GM13976 (cell line): ENCODE measurements around the gene PTGER2.

Experiments used
- DNase-seq: peaks from one replicate; pipeline ENCODE4 v3.0.0; 2012; ENCODE audit warnings: low spot score
- CTCF ChIP-seq: IDR thresholded peaks from 2 replicates; pipeline ENCODE4 v1.5.1; 2012; ENCODE audit warnings: borderline replicate concordance, mild to moderate bottlenecking; ENCODE audit not compliant: insufficient read depth; ENCODE audit errors: extremely low read depth, missing control alignments, control extremely low read depth
- in situ Hi-C: fragments of 300-500 bp; cut with MboI; formaldehyde crosslinking; loops from one replicate; pipeline ENCODE4 v1.12.0; 2022; ENCODE audit warnings: low sequenced_read_pairs, mixed read lengths, inconsistent platforms; ENCODE audit not compliant: unreplicated experiment

The PTGER2 gene

GRCh38 chr14:52333823-52334657 lies 19.9 kb downstream of the PTGER2 start:
- no peak for DNase-seq
- TF ChIP-seq CTCF: no peak

DNA sequence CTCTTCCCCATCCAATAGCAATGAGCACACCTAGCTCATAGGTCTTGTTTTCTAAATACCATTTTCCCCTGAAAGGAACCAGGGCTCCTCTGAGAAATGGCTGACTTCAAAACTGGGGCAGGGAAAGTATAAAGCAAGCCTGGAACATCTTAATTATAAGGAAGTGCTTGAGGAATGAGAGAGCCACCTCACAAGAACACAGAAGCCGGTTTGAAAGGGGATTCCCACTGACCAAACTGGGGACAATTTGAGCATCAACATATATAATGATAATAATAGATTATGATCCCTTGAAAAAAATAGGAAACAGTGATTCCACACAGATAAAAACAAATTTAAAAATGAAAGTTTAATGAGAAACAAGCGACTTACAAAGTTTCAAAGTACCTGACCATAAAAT lies 22.1 kb downstream of the PTGER2 start:
- no peak for DNase-seq
- TF ChIP-seq CTCF: no peak
- in situ Hi-C loops: no loop called here

More at GRCh38 chr14:52333823-52334657, 19.9 kb downstream of the PTGER2 start:
- in situ Hi-C loops: no loop called here

DNA sequence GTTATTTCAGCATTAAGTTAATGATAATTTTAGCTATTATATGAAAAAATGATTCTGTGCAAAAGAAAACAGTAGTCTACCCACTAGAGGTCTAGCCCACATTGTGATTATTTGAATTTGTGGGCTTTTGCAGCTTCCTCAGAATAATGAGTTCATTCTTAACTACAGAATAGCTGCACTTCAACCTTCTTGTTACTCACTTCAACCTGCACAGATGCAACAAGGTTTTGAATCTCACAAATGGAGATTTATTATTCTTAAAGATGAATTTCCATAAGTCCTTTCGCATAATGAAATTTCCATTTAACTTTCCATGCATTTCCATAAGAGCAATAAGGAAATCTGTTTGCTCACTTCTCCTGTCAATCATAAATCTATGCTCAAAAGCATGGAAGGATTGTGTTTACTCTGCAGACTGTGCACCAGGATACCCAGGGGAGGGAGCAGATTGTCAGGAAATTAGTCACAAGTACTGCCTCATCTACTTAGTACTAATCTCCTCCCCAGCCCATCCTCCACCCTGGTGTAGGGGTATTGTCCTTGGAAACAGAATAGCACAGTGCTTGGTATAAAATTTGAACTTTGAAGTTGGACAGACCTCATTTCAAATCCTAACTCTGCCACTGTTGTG lies 24.1 kb downstream of the PTGER2 start:
- DNase-seq: no peak
- TF ChIP-seq CTCF: no peak
- in situ Hi-C loops: no loop called here

DNA sequence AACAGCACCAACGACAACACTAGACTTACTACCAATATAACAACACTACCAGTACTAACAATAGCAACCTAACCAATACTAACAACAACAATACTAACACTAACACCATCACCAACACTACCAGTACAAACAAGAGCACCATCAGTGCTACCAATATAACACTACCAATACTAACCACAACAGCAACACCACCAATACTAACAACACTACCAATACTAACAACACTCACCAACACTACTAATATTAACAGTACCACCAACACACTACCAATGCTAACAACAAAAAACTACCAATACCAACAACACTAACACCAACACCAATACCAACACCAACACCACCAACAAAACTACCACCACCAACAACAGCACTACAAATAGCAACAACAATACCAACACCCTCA lies 25.1 kb downstream of the PTGER2 start:
- TF ChIP-seq CTCF: no peak
- in situ Hi-C loops: no loop called here
- DNase-seq: no peak

DNA sequence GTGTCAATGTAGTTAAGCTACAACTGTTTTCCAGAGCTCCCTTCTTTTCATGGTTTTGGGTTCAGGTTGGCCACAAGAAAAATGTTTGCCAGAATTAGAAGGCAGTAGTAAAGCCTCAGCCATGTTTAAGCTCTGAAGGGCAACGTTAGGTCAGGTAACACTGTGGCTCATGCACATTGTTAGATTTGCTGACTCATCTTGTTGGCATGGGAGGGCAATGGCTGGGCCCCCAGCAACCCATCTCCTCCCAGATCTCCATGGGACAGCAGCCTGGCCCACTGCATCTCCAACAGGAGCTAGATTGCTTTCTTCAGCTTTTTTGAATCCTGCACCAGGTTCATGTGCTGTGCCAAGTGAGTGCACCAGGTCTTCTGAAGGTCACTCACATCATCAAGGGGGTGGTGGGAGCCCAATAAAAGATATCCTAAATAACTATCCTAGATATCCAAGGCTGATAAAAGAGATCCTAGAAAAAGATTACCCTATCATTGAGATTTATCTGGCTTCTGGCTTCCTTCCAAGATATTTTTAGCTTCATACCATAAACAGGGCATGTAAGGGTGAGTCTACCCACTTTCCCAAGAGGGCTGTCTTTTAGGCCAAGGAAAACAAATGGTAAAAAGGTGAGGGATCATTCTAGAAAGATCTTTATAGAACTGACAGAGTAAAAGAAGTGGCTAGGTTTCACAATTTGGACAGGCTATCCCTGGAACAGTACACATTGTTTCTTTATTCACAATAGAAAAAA lies 28.9 kb downstream of the PTGER2 start:
- TF ChIP-seq CTCF: no peak
- no peak for DNase-seq
- in situ Hi-C loops: no loop called here

GRCh38 chr14:52346778-52347177 lies 32.7 kb downstream of the PTGER2 start:
- in situ Hi-C loops: no loop called here
- TF ChIP-seq CTCF: no peak
- no peak for DNase-seq
